RKO (cell line): ENCODE data around the gene CNOT8.
"Not testable (repeated sequence)": the region's sequence is repeated elsewhere in the genome, so short reads cannot be mapped to it uniquely, and the experiment has no call there.

ENCODE experiments used
- DNase-seq: peaks from one replicate; pipeline ENCODE4 v3.0.0-alpha.2; 2016; ENCODE audit warnings: low spot score

Gene CNOT8

GRCh38 chr5:154835701-154836052 is 22.8 kb upstream of the CNOT8 start:
- not testable (repeated sequence) for DNase-seq

GRCh38 chr5:154836225-154836624 is 22.2 kb upstream of the CNOT8 start:
- no peak for DNase-seq

GRCh38 chr5:154837009-154837901 is 21.2 kb upstream of the CNOT8 start:
- DNase-seq: no peak

- DNase-seq: no peak
These were observed 17.8 kb upstream of the CNOT8 start for GRCh38 chr5:154840435-154841272.

GRCh38 chr5:154841273-154841661 is 17.2 kb upstream of the CNOT8 start:
- no peak for DNase-seq

GRCh38 chr5:154842689-154843530 is 15.5 kb upstream of the CNOT8 start:
- DNase-seq: no peak

GRCh38 chr5:154844809-154845208 is 13.6 kb upstream of the CNOT8 start:
- no peak for DNase-seq

GRCh38 chr5:154849264-154849785 is 9.1 kb upstream of the CNOT8 start:
- DNase-seq: no peak

- no peak for DNase-seq
These were observed 8.6 kb upstream of the CNOT8 start for GRCh38 chr5:154849791-154850201.

- DNase-seq: no peak
These were observed 8.0 kb upstream of the CNOT8 start, which contains the start of gene FAXDC2 for GRCh38 chr5:154850255-154851062. TSS of gene FAXDC2 (minus strand) at chr5:154850603. CDS start at chr5:154838178, 12,425 bp downstream.

GRCh38 chr5:154851351-154851750 is 7.1 kb upstream of the CNOT8 start:
- no peak for DNase-seq

GRCh38 chr5:154857530-154858296 is 714 bp upstream of the CNOT8 start:
- peak; percentile 97 for DNase-seq

GRCh38 chr5:154858972-154859871 is 795 bp downstream of the CNOT8 start:
- peak; percentile 41 for DNase-seq

GRCh38 chr5:154860123-154860522 is 1.7 kb downstream of the CNOT8 start:
- DNase-seq: peak; percentile 79

GRCh38 chr5:154860765-154861164 is 2.3 kb downstream of the CNOT8 start:
- no peak for DNase-seq

GRCh38 chr5:154861946-154862345 is 3.5 kb downstream of the CNOT8 start:
- DNase-seq: no peak

- DNase-seq: no peak
These were observed 4.3 kb downstream of the CNOT8 start for GRCh38 chr5:154862766-154863165.

GRCh38 chr5:154863291-154864080 is 5.1 kb downstream of the CNOT8 start:
- no peak for DNase-seq
